ENCODE data around the gene TOR1A. TPM values are rescaled to one million over a fixed set of nuclear protein-coding genes. Genes with fewer than 3 reads are reported as not detected.

Gene TOR1A
- total RNA-seq, 1 donor from 2014 or later, result 26.3 TPM

- DNase-seq, result no peak
Measured at GRCh38 chr9:129852579-129852978, 28.6 kb upstream of the TOR1A start.

GRCh38 chr9:129851821-129852220, 27.9 kb upstream of the TOR1A start:
- DNase-seq, result no peak

DNA sequence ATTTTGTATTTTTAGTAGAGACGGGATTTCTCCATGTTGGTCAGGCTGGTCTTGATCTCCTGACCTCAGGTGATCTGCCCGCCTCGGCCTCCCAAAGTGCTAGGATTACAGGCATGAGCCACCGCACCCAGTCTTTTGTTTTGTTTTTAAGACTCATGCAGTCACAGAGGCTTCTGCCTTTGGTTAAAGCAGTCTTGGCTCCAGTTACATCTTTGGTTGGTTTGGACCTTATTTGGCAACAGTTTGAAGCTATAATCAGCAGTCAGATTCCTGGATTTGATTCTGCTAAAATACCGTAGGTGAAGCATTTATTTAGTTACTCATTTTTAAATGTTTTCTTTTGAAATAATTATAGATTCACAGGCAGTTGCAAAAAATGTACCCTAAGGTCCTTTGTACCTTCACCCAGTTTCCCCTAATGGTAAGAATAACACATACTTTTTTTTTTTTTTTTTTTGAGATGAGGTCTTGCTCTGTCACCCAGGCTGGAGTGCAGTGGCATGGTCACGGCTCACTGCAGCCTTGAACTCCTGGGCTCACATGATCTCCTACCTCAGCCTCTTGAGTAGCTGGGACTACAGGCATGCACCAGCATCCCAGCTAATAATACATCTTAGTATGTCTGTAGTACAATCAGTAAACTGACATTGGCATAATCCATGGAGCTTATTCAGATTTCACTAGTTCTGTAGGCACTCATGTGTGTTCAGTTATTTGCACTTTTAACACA, 27.1 kb upstream of the TOR1A start:
- no peak for DNase-seq

DNA sequence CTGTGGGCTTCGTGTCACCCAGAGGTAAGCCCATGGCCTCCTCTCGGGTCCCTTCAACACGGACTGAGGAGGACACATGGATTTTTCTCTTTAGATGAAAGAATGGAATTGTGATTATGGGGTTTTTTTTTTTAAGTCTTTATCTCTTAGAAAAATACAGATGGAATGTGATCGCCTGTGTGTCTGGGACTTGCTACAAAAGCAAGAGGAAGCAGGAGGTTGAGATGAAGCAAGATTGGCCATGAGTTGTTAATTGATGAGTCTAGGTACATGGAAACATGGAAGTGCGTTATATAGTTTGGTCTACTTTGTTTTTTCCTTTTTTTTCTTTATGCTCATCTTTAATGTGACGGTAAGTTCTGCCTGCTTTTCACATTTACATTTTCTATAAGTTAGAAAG, 26.0 kb upstream of the TOR1A start:
- DNase-seq, result no peak

GRCh38 chr9:129848712-129849441, 24.9 kb upstream of the TOR1A start:
- no peak for DNase-seq

DNA sequence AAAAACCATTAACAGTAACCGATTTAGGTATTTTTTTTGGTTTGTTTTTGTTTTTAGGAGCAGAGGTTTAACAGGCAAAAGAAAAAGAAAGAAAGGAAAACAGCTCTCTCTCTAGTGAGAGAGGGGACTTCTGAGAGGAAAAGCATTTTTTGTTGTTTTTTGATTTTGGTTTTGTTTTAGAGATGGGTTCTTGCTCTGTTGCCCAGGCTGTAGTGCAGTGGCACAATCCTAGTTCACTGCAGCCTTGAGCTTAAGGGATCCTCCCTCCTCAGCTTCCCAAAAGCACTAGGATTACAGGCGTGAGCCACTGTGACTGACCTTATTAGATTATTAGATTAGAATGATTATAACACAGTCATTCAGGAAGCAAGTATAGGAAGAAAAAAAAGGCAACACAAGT, 21.4 kb upstream of the TOR1A start:
- no peak for DNase-seq

GRCh38 chr9:129841071-129841470, 17.1 kb upstream of the TOR1A start:
- no peak for DNase-seq

DNA sequence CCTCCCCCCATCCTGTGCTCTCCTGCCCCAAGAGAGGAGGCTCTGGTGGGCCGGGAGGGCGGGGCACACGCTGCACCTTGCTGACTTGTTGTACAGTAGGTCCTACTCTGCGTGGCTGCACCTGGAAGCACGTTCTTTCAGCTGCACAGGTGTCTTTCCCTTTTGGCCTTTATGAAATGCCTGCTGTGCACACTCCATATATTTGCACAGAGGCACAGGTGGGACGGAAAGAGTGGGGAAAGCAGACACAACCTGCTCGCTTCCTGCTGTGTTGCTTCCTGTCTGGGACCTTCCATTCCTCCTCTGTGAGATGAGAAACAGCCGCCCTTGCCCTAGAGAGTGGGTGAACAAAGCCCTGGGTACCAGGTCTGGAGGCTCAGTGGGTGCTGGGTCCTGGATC, 16.1 kb upstream of the TOR1A start:
- DNase-seq, result no peak

GRCh38 chr9:129839324-129840023, 15.5 kb upstream of the TOR1A start:
- no peak for DNase-seq

DNA sequence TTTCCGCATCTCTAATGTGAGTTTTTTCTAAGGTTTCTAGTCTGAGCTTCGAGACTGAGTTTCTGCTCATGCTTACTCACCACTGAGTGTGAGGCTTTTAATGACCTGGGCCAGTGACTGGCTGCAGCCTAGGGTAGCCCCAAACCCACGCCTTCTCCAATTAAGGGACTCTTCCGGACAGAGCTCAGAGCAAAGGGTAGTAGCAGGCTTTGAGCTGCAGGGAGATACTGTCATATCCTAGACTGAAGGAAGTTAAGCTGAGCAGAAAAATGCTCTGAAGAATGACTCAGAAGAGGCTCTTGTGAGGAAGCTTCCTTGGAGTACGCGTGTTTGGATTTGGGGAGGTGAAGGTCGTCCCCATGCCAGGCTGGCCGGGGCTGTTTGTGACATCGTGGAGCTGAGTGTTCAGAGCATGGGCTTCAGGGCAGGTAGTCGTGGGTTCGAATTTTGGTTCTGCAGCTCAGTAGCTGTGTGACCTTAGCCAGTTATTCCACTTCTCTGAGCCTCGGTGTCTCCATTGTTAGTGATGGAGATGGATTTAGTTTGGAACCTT, 14.8 kb upstream of the TOR1A start:
- no peak for DNase-seq

GRCh38 chr9:129836311-129837007, 12.5 kb upstream of the TOR1A start:
- peak; percentile 30 for DNase-seq

- DNase-seq, result no peak
Measured at GRCh38 chr9:129835860-129836223, 11.9 kb upstream of the TOR1A start.

GRCh38 chr9:129835128-129835859, 11.4 kb upstream of the TOR1A start, which contains the start of the genes C9orf78 and USP20:
TSS of gene C9orf78 (minus strand) at chr9:129835275. CDS start at chr9:129835221, 54 bp downstream.
TSS of gene USP20 (plus strand) at chr9:129835458. CDS start at chr9:129852556, 17,098 bp downstream.
- DNase-seq, result peak; percentile 99

GRCh38 chr9:129834489-129835127, 10.7 kb upstream of the TOR1A start:
- no peak for DNase-seq

GRCh38 chr9:129832982-129833381, 9.0 kb upstream of the TOR1A start:
- DNase-seq, result no peak

DNA sequence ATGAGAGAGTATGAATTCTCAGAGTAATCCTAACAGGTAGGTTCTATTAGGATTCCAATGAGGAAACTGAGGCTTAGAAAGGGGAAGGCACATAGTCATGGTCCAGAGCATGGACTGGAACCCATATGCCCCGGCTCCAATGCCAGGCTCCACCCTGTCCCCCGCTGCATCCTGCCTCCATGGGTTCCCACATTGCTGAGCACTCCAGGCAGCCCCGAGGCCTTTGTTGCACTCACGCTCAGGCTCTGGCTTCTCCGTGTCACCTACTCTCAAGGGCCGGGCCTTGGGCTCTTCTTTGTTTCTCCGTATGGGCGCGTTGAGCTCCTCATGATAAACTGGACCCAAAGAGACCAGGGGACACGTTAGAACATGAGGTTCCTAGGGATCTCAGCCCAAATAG, 5.0 kb upstream of the TOR1A start:
- no peak for DNase-seq

DNA sequence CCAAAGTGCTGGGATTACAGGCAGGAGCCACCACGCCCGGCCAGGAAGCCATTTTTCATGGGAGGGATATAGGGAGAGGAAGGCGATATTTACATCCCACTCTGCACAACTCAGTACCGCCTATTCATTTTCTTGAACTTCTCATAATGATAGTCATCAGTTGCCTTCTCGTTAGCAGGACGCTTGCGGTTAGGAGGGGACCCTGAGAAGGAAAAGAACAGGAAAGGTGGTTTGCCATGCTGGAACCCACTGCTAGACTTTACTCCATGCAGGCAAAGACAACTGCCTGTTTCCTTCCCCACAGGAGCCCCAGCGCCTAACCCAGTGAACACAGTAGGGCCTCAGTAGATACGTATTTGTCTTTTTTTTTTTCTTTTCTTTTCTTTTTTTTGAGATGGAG, 4.1 kb upstream of the TOR1A start:
- no peak for DNase-seq

- DNase-seq, result no peak
Measured at GRCh38 chr9:129826759-129827158, 2.8 kb upstream of the TOR1A start.

DNA sequence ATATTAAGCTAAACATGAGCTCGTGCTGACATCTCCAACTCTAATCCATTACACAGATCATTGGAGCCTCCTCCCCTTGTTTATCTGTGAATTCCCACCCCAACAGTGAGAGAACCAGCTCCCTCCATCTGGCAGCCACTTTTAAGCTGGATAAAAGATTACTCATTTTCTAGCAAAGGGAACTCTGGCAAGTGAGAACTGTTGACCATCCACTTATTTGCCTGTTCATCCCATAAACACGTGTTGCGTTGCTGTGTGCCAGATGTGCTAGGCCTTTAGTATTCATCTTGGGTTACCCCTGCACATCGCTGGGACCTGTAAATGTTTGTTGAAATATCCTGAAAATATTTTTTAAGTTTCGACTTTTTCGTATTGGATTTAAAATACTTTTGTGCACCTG, 2.4 kb upstream of the TOR1A start:
- no peak for DNase-seq

DNA sequence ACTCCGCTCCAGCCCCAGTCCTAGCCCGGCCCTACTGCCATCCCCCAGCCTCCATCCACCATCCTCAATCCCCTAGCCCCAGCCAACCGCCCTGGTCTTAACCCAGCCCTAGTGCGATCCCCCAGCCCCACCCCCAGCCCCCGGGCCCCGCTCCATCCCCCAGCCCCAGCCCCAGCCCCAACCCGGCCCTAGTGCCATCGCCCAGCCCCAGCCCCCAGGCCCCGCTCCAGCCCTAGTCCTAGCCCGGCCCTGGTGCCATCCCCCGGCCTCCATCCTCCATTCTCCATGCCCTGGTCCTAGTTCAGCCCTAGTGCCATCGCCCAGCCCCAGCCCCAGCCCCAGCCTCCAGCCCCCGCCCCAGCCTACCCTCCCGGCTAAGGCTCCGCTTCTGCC, 398 bp downstream of the TOR1A start:
- DNase-seq, result no peak

Data from tongue (tissue), 2 donors.